PC-3 (cell line): Measurements from ENCODE around the gene SNX15.

Experiments
- CTCF ChIP-seq: fragments of 300-600 bp; sonication (generic); conservative IDR thresholded peaks from 2 replicates; pipeline ENCODE4 v1.5.1; 2017; ENCODE audit warnings: antibody characterized with exemption, low read depth, mild to moderate bottlenecking, low read length
- EZH2 ChIP-seq: fragments of 300-600 bp; sonication (generic); IDR thresholded peaks from one replicate; pipeline ENCODE4 v1.6.1; 2017; ENCODE audit warnings: antibody characterized with exemption, mild to moderate bottlenecking, low read length; ENCODE audit not compliant: unreplicated experiment
- EZH2phosphoT487 ChIP-seq: fragments of 300-600 bp; sonication (generic); IDR thresholded peaks from 2 replicates; pipeline ENCODE4 v1.6.1; 2018; ENCODE audit warnings: mild to moderate bottlenecking, antibody characterized with exemption, low read length, borderline replicate concordance

DNA sequence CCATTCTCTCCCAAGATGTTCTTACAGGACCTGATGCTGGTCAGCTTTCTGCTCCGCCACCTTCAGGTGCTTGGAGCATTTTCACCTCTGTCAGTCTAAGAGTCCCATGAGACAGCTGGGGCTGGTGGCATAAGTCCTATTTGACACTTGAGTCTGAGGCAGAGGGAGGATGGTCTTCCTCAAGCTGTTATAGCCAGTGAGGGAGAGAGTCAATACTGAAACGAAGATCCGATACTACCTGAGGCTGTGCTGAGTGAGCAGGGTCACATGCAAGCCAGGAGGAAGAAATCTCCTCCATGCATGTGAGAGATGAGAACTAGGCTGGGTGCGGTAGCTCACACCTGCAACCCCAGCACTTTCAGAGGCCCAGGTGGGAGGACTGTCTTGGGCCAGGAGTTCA is 62.4 kb downstream of the SNX15 start:
- no peak for TF ChIP-seq EZH2
- TF ChIP-seq CTCF = no peak
- no peak for TF ChIP-seq EZH2phosphoT487
